AG08395 (cell line): Measurements from ENCODE around the gene C6orf89.

Experiments
- DNase-seq: peaks from one replicate; pipeline ENCODE4 v3.0.0; 2012; ENCODE audit warnings: mixed read lengths, low spot score

Gene C6orf89

GRCh38 chr6:36885461-36886401, at the start of gene C6orf89:
Gene C6orf89, plus strand, starts transcription at chr6:36885952. Its CDS starts 13,493 bp downstream, at chr6:36899445.
- peak; percentile 95 for DNase-seq

GRCh38 chr6:36836111-36837021, 49.4 kb upstream of the C6orf89 start:
- no peak for DNase-seq

GRCh38 chr6:36837022-36837339, 48.8 kb upstream of the C6orf89 start:
- DNase-seq: no peak

- DNase-seq: no peak
Observed at GRCh38 chr6:36837686-36838085, 48.1 kb upstream of the C6orf89 start.

GRCh38 chr6:36838896-36839748, 46.6 kb upstream of the C6orf89 start, which contains the start of gene CPNE5:
Gene CPNE5, minus strand, starts transcription at chr6:36839444. Its CDS starts 67 bp downstream, at chr6:36839377.
- no peak for DNase-seq

GRCh38 chr6:36839749-36840431, 45.9 kb upstream of the C6orf89 start:
- DNase-seq: peak; percentile 50

- no peak for DNase-seq
Observed at GRCh38 chr6:36840432-36841403, 45.0 kb upstream of the C6orf89 start.

- DNase-seq: no peak
Observed at GRCh38 chr6:36841756-36842155, 44.0 kb upstream of the C6orf89 start.

GRCh38 chr6:36843170-36843569, 42.6 kb upstream of the C6orf89 start:
- no peak for DNase-seq

- DNase-seq: no peak
Observed at GRCh38 chr6:36844232-36845170, 41.3 kb upstream of the C6orf89 start.

GRCh38 chr6:36845233-36845632, 40.5 kb upstream of the C6orf89 start:
- DNase-seq: no peak

- no peak for DNase-seq
Observed at GRCh38 chr6:36847152-36847551, 38.6 kb upstream of the C6orf89 start.

GRCh38 chr6:36847991-36848390, 37.8 kb upstream of the C6orf89 start:
- no peak for DNase-seq

- DNase-seq: no peak
Observed at GRCh38 chr6:36848658-36849441, 36.9 kb upstream of the C6orf89 start.

GRCh38 chr6:36850021-36850420, 35.7 kb upstream of the C6orf89 start:
- no peak for DNase-seq

GRCh38 chr6:36851149-36851614, 34.6 kb upstream of the C6orf89 start:
- DNase-seq: peak; percentile 76

- DNase-seq: no peak
Observed at GRCh38 chr6:36851626-36852025, 34.1 kb upstream of the C6orf89 start.
